SU-DHL-6 (cell line): ENCODE results near the gene SYK.

Experiments
- H2AFZ ChIP-seq: fragments of 200-600 bp; sonication (generic); 2 replicates; pipeline ENCODE4 v1.6.1; 2014; ENCODE audit warnings: low read depth, mild to moderate bottlenecking, moderate library complexity, mixed read lengths, antibody characterized with exemption, low read length; ENCODE audit not compliant: severe bottlenecking
- H3F3A ChIP-seq: fragments of 200-600 bp; shearing (Covaris generic); 2 replicates; pipeline ENCODE4 v1.6.0; 2016; ENCODE audit warnings: antibody characterized with exemption, mild to moderate bottlenecking; ENCODE audit not compliant: insufficient read depth
- H3K27ac ChIP-seq: fragments of 200-600 bp; sonication (generic); 2 replicates; pipeline ENCODE4 v1.5.1; 2016; ENCODE audit warnings: low read depth, mild to moderate bottlenecking, low read length, moderate library complexity, mixed read lengths
- H3K27me3 ChIP-seq: fragments of 200-600 bp; sonication (generic), shearing (Covaris generic); 2 replicates; pipeline ENCODE4 v1.6.0; 2014; ENCODE audit warnings: mild to moderate bottlenecking, low read length
- H3K36me3 ChIP-seq: fragments of 200-600 bp; sonication (generic); 2 replicates; pipeline ENCODE4 v1.6.1; 2014; ENCODE audit warnings: mild to moderate bottlenecking, low read length, mixed read lengths
- H3K4me2 ChIP-seq: fragments of 300-600, 200-600 bp; shearing (Covaris generic), sonication (generic); 2 replicates; pipeline ENCODE4 v1.6.0; 2014; ENCODE audit warnings: low read length, low read depth, mild to moderate bottlenecking; ENCODE audit not compliant: poor library complexity, severe bottlenecking
- H3K4me3 ChIP-seq: fragments of 200-600 bp; sonication (generic); 2 replicates; pipeline ENCODE4 v1.5.1; 2014; ENCODE audit warnings: antibody characterized with exemption, low read length, mild to moderate bottlenecking, mixed read lengths; ENCODE audit not compliant: insufficient read depth, poor library complexity, severe bottlenecking
- H3K79me2 ChIP-seq: fragments of 200-600 bp; sonication (generic); 2 replicates; pipeline ENCODE4 v1.6.1; 2014; ENCODE audit warnings: mild to moderate bottlenecking, low read length, moderate library complexity; ENCODE audit not compliant: insufficient read depth
- H3K9ac ChIP-seq: fragments of 200-600 bp; sonication (generic); 2 replicates; pipeline ENCODE4 v1.7.0; 2014; ENCODE audit warnings: mild to moderate bottlenecking, low read length
- H3K9me2 ChIP-seq: fragments of 200-600 bp; sonication (generic); replicated peaks from 2 replicates; pipeline ENCODE4 v1.6.1; 2014; ENCODE audit warnings: low read length; ENCODE audit not compliant: insufficient read depth
- H3K9me3 ChIP-seq: fragments of 200-600 bp; sonication (generic); 2 replicates; pipeline ENCODE4 v1.6.1; 2014; ENCODE audit warnings: low read length, mixed read lengths; ENCODE audit not compliant: insufficient read depth
- H4K20me1 ChIP-seq: fragments of 200-600 bp; sonication (generic); 2 replicates; pipeline ENCODE4 v1.6.1; 2014; ENCODE audit warnings: low read depth, mild to moderate bottlenecking, antibody characterized with exemption, low read length, moderate library complexity, mixed read lengths
- CTCF ChIP-seq: fragments of 200-600 bp; sonication (generic); IDR thresholded peaks from one replicate; pipeline ENCODE4 v1.5.1; 2017; ENCODE audit warnings: antibody characterized with exemption, mild to moderate bottlenecking, low read length, moderate library complexity; ENCODE audit not compliant: insufficient read depth, poor library complexity, severe bottlenecking
- EZH2phosphoT487 ChIP-seq: fragments of 200-600 bp; sonication (generic), shearing (Covaris generic); conservative IDR thresholded peaks from 2 replicates; pipeline ENCODE4 v1.6.1; 2018; ENCODE audit warnings: mild to moderate bottlenecking, antibody characterized with exemption, low read length, moderate library complexity, mixed read lengths

The SYK gene

DNA sequence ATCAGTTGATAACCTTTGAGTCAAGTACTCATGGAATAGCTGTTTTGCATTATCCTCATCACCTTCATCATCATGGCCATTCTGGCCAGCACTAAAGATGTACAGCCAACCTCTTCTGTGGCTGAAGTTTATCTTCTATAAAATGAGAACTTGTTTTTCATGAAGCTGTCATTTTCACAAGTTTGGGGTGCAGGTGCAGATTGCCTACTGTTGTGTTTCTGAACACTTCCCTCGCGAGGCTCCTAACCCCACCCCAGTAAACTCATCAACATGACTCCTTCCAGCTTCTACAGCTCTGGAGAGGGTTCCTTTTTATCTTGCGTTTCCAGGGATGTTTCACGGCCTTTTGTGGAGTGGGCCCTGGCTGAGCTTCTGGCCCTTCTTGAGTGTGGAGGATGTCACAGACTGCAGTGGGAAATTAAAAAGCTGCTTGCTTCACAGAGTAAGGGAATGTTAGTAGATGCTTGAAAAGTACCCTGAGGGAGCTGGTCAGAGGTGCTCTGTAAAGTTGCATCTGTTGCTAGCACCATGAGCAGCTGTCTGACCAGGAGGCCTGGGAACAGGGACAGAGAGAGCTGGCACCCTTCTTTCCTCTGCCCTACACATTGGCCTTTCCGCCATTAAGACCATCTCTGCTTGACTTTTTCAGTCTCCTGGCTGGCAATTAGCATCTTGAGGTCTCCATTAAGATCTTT, 24.9 kb downstream of the SYK start:
- Histone ChIP-seq H3K36me3 (peaks cover 16% of the 10 kb centered on the region; the same call in 1 of the 2 replicates), H2AFZ (no peak overlapping the region), H3K4me2 (peak overlapping the region; percentile 91), H3K9me2 (no peaks in the 10 kb centered on the region), H4K20me1 (no peaks in the 10 kb centered on the region), H3K27me3 (no peaks in the 10 kb centered on the region), H3K27ac (peak overlapping the region; percentile 85), H3K9ac (peak overlapping the region; percentile 62), H3K79me2 (peaks cover 41% of the 10 kb centered on the region), H3K4me3 (peak overlapping the region; percentile 63), H3F3A (peaks cover 23% of the 10 kb centered on the region), H3K9me3 (no peaks in the 10 kb centered on the region)
- TF ChIP-seq EZH2phosphoT487, result no peak
- TF ChIP-seq CTCF, result no peak

DNA sequence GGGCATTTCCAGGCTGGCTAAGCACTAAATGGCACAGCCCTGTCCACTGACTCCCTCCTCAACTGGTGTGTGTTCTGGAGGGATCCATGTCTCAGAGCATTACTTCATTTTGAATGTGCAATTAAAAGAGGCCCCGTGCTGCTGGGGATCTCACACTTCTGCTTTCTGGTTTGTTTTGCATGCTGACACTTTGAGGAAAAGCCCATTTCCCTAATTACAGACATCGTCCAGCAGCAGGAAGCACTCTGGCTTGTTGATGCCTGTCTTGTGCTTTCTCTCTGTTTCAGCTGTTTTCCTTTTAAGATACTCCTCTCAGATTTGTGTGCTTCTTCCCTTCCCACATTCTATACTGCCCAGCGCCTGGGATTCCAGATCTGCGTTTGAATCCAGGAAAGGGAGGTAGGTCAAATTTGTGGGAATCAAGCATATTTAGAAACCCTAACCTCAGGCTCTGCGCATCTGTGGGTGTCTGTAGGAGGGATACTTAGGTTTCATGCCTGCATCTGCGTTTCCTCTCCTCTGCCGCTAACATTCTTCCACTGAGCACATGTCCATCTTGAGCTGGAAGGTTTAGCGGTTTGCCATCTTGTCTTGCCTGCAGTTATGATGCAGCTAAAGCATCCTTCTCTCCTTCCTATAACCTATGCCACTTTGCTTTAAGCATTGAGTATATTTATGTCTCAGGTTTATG, 25.7 kb downstream of the SYK start:
- H3K79me2 ChIP-seq, result peaks cover 41% of the 10 kb centered on the region
- peak overlapping the region; percentile 63 for H3K4me3 ChIP-seq
- H2AFZ ChIP-seq, result no peak overlapping the region
- H3K9ac ChIP-seq, result peak overlapping the region; percentile 62
- H3K27ac ChIP-seq, result peak overlapping the region; percentile 85
- H3K4me2 ChIP-seq, result peak overlapping the region; percentile 91
- H3K9me3 ChIP-seq, result no peaks in the 10 kb centered on the region
- H3K27me3 ChIP-seq, result no peaks in the 10 kb centered on the region
- H3F3A ChIP-seq, result peaks cover 30% of the 10 kb centered on the region
- peaks cover 16% of the 10 kb centered on the region; the same call in 1 of the 2 replicates for H3K36me3 ChIP-seq
- no peaks in the 10 kb centered on the region for H4K20me1 ChIP-seq
- TF ChIP-seq CTCF, result no peak
- TF ChIP-seq EZH2phosphoT487, result no peak
- H3K9me2 ChIP-seq, result no peaks in the 10 kb centered on the region

DNA sequence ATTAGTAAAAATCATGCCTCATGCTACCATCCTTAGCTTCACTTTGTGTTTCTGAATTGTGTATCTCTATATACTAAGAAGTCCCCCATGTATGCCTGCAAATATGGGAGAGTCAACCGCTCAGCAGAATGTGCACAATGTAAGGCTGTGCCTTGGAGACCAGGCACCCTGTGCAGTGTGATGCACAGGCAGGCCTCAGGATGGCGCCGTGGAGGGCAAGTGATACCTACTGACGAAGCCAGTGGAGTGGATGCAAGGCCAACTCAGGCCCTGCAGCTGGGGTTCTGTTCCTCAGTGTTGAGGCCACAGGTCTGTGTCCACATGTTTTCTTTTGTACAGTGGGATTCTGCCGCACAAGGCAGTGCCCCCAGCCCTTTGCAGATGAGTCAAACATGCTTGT, 28.4 kb downstream of the SYK start:
- Histone ChIP-seq H3K9ac (no peak overlapping the region), H4K20me1 (no peaks in the 10 kb centered on the region), H3K27ac (peak overlapping the region; percentile 85), H3K9me2 (no peaks in the 10 kb centered on the region), H3K27me3 (no peaks in the 10 kb centered on the region), H3K9me3 (no peaks in the 10 kb centered on the region), H3K4me3 (no peak overlapping the region), H3K36me3 (no peaks in the 10 kb centered on the region), H3K4me2 (peak overlapping the region; percentile 91), H3F3A (peaks cover 25% of the 10 kb centered on the region), H3K79me2 (peaks cover 62% of the 10 kb centered on the region), H2AFZ (no peak overlapping the region)
- TF ChIP-seq CTCF (peak; percentile 26), EZH2phosphoT487 (no peak)
